Immature natural killer cell (primary cell): ENCODE data around the gene CPSF7. TPM values are rescaled to one million over a fixed set of nuclear protein-coding genes. Genes with fewer than 3 reads are reported as not detected.
A peak's percentile ranks its signal among the peaks of the same experiment; 100 is the strongest.
"Not testable (repeated sequence)": the region's sequence is repeated elsewhere in the genome, so short reads cannot be mapped to it uniquely, and the experiment has no call there.

Source experiments
- DNase-seq, 3 donors: peaks; one replicate each; pipeline ENCODE4 v3.0.0; 2022; ENCODE audit warnings: mixed read lengths in 1 of 3
- H3K27ac Mint-ChIP-seq, 6 donors: one replicate each; pipeline ENCODE4 v1.8.0; 2020; ENCODE audit warnings: mixed read lengths in 6 of 6, mild to moderate bottlenecking in 5 of 6, inconsistent platforms in 4 of 6, moderate library complexity in 3 of 6
- H3K27me3 Mint-ChIP-seq, 3 donors: one replicate each; pipeline ENCODE4 v1.8.0; 2020 to 2021; ENCODE audit warnings: low read depth in 3 of 3, mild to moderate bottlenecking in 3 of 3, mixed read lengths in 3 of 3, moderate library complexity in 3 of 3, inconsistent platforms in 1 of 3
- H3K36me3 Mint-ChIP-seq, 3 donors: one replicate each; pipeline ENCODE4 v1.8.0; 2020; ENCODE audit warnings: mixed read lengths in 3 of 3, inconsistent platforms in 2 of 3, mild to moderate bottlenecking in 2 of 3
- H3K4me1 Mint-ChIP-seq, 2 donors: one replicate each; pipeline ENCODE4 v1.8.0; 2020; ENCODE audit warnings: inconsistent platforms in 2 of 2, mild to moderate bottlenecking in 2 of 2, mixed read lengths in 2 of 2, moderate library complexity in 1 of 2
- H3K4me3 Mint-ChIP-seq, 5 donors: one replicate each; pipeline ENCODE4 v1.8.0; 2020; ENCODE audit warnings: mild to moderate bottlenecking in 5 of 5, mixed read lengths in 5 of 5, inconsistent platforms in 3 of 5, moderate library complexity in 3 of 5
- H3K9me3 Mint-ChIP-seq, 6 donors: one replicate each; pipeline ENCODE4 v1.8.0; 2020; ENCODE audit warnings: mild to moderate bottlenecking in 6 of 6, mixed read lengths in 6 of 6, inconsistent platforms in 4 of 6, moderate library complexity in 3 of 6
- polyA plus RNA-seq, 3 donors: library from polyadenylated mRNA; unstranded; fragments of 300-500 nt; fragmentation: Illumina TruSeq; gene quantifications; one replicate each; pipeline ENCODE4 v1.2.3, GENCODE V29; 2021

CPSF7 gene
- polyA plus RNA-seq, 3 donors from 2014 or later, result 11.9 to 34.0 (median 14.8) TPM

- H3K36me3 Mint-ChIP-seq, result peaks cover 9 to 19% (median 11%) of the 10 kb centered on the region in 3 donors
- no peak overlapping the region for H3K4me3 Mint-ChIP-seq
- peak overlapping the region in 2 of 6 donors; percentile 32 to 48 for H3K27ac Mint-ChIP-seq
- no peaks in the 10 kb centered on the region for H3K9me3 Mint-ChIP-seq
- H3K4me1 Mint-ChIP-seq, result peaks cover 8 to 17% of the 10 kb centered on the region in 2 donors
- no peak for DNase-seq
- H3K27me3 Mint-ChIP-seq, result peaks cover 0 to 2% (median 0%) of the 10 kb centered on the region in 3 donors
Observed at GRCh38 chr11:61454520-61454919, 24.7 kb upstream of the CPSF7 start.

- H3K27ac Mint-ChIP-seq, result peak overlapping the region in 1 of 6 donors; percentile 24
Observed at GRCh38 chr11:61453695-61454094, 23.9 kb upstream of the CPSF7 start.

GRCh38 chr11:61452825-61453224, 23.1 kb upstream of the CPSF7 start:
- Mint-ChIP-seq H3K27ac (no peak overlapping the region), H3K4me1 (peaks cover 8 to 17% of the 10 kb centered on the region in 2 donors)

More at GRCh38 chr11:61453695-61454094, 23.9 kb upstream of the CPSF7 start:
- no peak for DNase-seq
- no peaks in the 10 kb centered on the region for H3K9me3 Mint-ChIP-seq
- H3K27me3 Mint-ChIP-seq, result peaks cover 0 to 2% (median 0%) of the 10 kb centered on the region in 3 donors
- H3K4me1 Mint-ChIP-seq, result peaks cover 8 to 17% of the 10 kb centered on the region in 2 donors
- H3K36me3 Mint-ChIP-seq, result peaks cover 13 to 19% (median 15%) of the 10 kb centered on the region in 3 donors
- H3K4me3 Mint-ChIP-seq, result no peak overlapping the region

DNA sequence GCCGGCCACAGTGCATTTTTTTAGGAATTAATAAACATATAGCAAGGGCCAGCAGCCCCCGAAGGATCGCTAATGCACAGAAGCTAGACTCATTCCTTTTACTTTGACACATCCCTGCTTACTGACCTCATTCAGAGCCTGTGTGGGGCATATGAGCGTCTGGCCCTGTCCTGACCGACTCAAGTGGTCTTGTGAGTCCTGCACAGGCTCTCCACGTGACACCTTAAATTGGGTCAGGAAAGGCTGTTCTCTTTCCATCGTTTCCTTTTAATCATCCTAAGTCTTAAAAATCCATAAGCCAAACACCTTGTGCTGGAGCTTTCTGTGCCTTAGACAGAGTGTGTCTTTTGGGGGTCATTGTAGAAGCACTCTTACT, 18.8 kb upstream of the CPSF7 start:
- Mint-ChIP-seq H3K27ac (peak overlapping the region in 1 of 6 donors; percentile 77), H3K4me1 (peaks cover 5 to 13% of the 10 kb centered on the region in 2 donors), H3K36me3 (peaks cover 14 to 27% (median 19%) of the 10 kb centered on the region in 3 donors), H3K27me3 (no peaks in the 10 kb centered on the region), H3K9me3 (no peaks in the 10 kb centered on the region), H3K4me3 (no peak overlapping the region)
- DNase-seq, result no peak

More at GRCh38 chr11:61452825-61453224, 23.1 kb upstream of the CPSF7 start:
- Mint-ChIP-seq H3K9me3 (no peaks in the 10 kb centered on the region), H3K4me3 (no peak overlapping the region), H3K27me3 (peaks cover 0 to 2% (median 0%) of the 10 kb centered on the region in 3 donors), H3K36me3 (peaks cover 16 to 22% (median 19%) of the 10 kb centered on the region in 3 donors)
- no peak for DNase-seq

- no peaks in the 10 kb centered on the region for H3K27me3 Mint-ChIP-seq
- H3K27ac Mint-ChIP-seq, result peak overlapping the region in 1 of 6 donors; percentile 73
- H3K36me3 Mint-ChIP-seq, result peaks cover 17 to 33% (median 21%) of the 10 kb centered on the region in 3 donors
- no peak overlapping the region for H3K4me3 Mint-ChIP-seq
- H3K4me1 Mint-ChIP-seq, result peaks cover 9 to 19% of the 10 kb centered on the region in 2 donors
- no peak for DNase-seq
- H3K9me3 Mint-ChIP-seq, result no peaks in the 10 kb centered on the region
Observed at GRCh38 chr11:61447601-61448551, 18.1 kb upstream of the CPSF7 start.

DNA sequence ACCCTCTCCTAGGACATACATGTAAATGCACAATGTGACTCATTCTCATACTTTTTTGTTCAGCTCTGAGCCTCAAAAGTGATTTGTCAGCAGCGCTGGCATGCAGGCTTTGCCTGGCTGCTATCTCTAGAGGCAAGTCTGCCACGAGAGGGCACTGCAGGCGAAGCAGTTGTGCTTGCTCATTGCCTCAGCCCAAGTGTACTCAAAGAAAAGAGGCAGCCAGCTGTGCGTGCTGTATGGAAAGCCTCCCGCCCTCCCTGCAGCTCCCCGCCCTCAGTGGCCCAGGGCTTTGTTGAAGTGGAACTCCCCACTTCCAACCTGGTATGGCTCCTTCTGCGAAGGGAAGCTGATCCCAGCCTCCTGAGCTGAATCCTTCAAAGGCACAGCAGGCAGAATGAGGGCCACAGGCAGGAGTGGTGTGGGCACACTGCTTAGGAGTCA, 16.5 kb upstream of the CPSF7 start:
- peak in 1 of 3 donors; percentile 14 for DNase-seq
- no peaks in the 10 kb centered on the region for H3K27me3 Mint-ChIP-seq
- peaks cover 17 to 33% (median 21%) of the 10 kb centered on the region in 3 donors for H3K36me3 Mint-ChIP-seq
- peaks cover 8 to 28% of the 10 kb centered on the region in 2 donors for H3K4me1 Mint-ChIP-seq
- peak overlapping the region in 1 of 6 donors; percentile 61 for H3K27ac Mint-ChIP-seq
- H3K9me3 Mint-ChIP-seq, result no peaks in the 10 kb centered on the region
- H3K4me3 Mint-ChIP-seq, result no peak overlapping the region

DNA sequence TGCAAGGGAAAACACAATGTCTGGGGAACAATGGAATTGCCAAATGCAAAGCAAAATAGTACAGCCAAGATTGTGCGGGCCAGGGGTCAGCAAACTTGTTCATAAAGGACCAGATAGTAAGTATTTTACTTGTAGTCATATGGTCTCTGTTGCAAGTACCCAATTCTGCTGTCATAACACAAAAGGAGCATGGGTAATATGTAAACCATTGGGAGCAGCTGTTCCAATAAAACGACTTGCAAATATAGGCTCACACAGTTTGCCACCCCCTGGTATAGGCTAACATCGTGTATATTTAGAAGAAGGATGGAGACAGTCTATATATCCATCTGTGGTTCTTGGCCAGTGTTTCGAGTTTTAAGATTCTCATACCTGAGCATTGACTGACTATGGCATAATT, 15.7 kb upstream of the CPSF7 start:
- Mint-ChIP-seq H3K27me3 (no peaks in the 10 kb centered on the region), H3K27ac (no peak overlapping the region), H3K4me3 (no peak overlapping the region), H3K4me1 (peaks cover 8 to 28% of the 10 kb centered on the region in 2 donors), H3K36me3 (peaks cover 17 to 33% (median 21%) of the 10 kb centered on the region in 3 donors), H3K9me3 (no peaks in the 10 kb centered on the region)
- DNase-seq, result no peak

- no peak overlapping the region for H3K4me3 Mint-ChIP-seq
- H3K36me3 Mint-ChIP-seq, result peaks cover 15 to 39% (median 29%) of the 10 kb centered on the region in 3 donors
- peaks cover 8 to 38% of the 10 kb centered on the region in 2 donors for H3K4me1 Mint-ChIP-seq
- no peaks in the 10 kb centered on the region for H3K27me3 Mint-ChIP-seq
- peak overlapping the region in 1 of 6 donors; percentile 49 for H3K27ac Mint-ChIP-seq
- DNase-seq, result no peak
- no peaks in the 10 kb centered on the region for H3K9me3 Mint-ChIP-seq
Observed at GRCh38 chr11:61442616-61443015, 12.8 kb upstream of the CPSF7 start.

DNA sequence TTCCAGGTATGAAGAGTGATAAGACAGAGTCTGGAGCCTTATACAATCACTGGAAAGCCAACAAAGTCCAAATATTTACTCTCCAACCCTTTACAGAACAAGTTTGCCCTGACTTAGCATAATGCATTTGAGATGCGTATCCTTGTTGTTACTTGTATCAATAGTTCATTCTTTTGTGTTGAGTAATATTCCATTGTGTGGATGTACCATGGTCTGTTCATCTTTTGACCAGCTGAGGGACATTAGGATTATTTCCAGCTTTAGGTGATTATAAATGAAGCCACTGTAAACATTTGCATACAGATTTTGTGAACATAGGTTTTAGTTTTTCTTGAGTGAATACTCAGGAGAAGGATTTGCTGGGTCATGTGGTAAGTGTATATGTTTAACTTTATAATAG, 9.8 kb upstream of the CPSF7 start:
- H3K9me3 Mint-ChIP-seq, result no peaks in the 10 kb centered on the region
- peaks cover 0 to 2% (median 0%) of the 10 kb centered on the region in 3 donors for H3K27me3 Mint-ChIP-seq
- H3K27ac Mint-ChIP-seq, result no peak overlapping the region
- peaks cover 25 to 54% of the 10 kb centered on the region in 2 donors for H3K4me1 Mint-ChIP-seq
- H3K4me3 Mint-ChIP-seq, result no peak overlapping the region
- no peak for DNase-seq
- H3K36me3 Mint-ChIP-seq, result peaks cover 18 to 35% (median 30%) of the 10 kb centered on the region in 3 donors

GRCh38 chr11:61437496-61437895, 7.7 kb upstream of the CPSF7 start:
- H3K4me3 Mint-ChIP-seq, result no peak overlapping the region
- peaks cover 14 to 29% (median 26%) of the 10 kb centered on the region in 3 donors for H3K36me3 Mint-ChIP-seq
- peaks cover 0 to 2% (median under 1%) of the 10 kb centered on the region in 3 donors for H3K27me3 Mint-ChIP-seq
- peaks cover 31 to 60% of the 10 kb centered on the region in 2 donors for H3K4me1 Mint-ChIP-seq
- no peaks in the 10 kb centered on the region for H3K9me3 Mint-ChIP-seq
- no peak overlapping the region for H3K27ac Mint-ChIP-seq
- DNase-seq, result no peak

DNA sequence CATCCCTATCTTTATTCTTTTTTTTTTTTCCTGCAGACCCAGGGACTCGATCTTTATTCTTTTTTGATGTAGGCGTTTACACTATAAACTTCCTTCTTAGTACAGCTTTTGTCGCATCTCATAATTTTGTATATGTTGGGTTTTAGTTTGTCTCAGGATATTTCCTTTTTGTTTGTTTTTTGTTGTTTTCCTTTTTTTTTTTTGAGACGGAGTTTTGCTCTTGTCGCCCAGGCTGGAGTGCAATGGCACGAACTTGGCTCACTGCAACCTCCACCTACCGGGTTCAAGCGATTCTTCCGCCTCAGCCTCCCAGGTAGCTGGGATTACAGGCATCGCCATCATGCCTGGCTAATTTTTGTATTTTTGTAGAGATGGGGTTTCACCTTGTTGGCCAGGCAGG, 1.1 kb upstream of the CPSF7 start:
- Mint-ChIP-seq H3K4me1 (peaks cover 60 to 76% of the 10 kb centered on the region in 2 donors), H3K36me3 (peaks cover 8 to 18% (median 13%) of the 10 kb centered on the region in 3 donors), H3K27ac (peak overlapping the region; percentile 98 to 100 (median 99)), H3K27me3 (peaks cover 8 to 16% (median 15%) of the 10 kb centered on the region in 3 donors), H3K4me3 (peak overlapping the region; percentile 92 to 100 (median 97))
- DNase-seq, H3K9me3 Mint-ChIP-seq: not testable (repeated sequence)

DNA sequence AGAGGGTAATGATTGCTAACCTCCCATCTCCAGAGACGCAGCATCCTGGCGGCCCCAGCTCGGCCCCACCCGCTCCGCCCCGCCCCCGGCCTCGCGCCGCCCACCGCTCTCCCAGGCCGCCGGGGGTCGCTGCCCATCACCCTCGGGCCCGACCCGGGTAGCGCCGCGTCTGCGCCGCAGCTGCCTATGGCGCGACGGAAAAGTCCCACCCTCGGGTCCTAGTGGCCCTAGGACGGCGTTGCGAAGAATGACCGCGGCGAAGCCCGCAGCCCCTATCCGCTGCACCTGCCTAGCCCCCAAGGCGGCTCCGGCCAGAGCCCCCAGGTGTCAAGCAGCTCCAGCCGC, 457 bp downstream of the CPSF7 start:
- Mint-ChIP-seq H3K36me3 (peaks cover 10 to 23% (median 19%) of the 10 kb centered on the region in 3 donors), H3K4me1 (peaks cover 58 to 75% of the 10 kb centered on the region in 2 donors), H3K27me3 (peaks cover 8 to 16% (median 15%) of the 10 kb centered on the region in 3 donors), H3K4me3 (peak overlapping the region; percentile 92 to 100 (median 97)), H3K27ac (peak overlapping the region; percentile 98 to 100 (median 99)), H3K9me3 (no peaks in the 10 kb centered on the region)
- peak; percentile 83 to 84 (median 83) for DNase-seq

DNA sequence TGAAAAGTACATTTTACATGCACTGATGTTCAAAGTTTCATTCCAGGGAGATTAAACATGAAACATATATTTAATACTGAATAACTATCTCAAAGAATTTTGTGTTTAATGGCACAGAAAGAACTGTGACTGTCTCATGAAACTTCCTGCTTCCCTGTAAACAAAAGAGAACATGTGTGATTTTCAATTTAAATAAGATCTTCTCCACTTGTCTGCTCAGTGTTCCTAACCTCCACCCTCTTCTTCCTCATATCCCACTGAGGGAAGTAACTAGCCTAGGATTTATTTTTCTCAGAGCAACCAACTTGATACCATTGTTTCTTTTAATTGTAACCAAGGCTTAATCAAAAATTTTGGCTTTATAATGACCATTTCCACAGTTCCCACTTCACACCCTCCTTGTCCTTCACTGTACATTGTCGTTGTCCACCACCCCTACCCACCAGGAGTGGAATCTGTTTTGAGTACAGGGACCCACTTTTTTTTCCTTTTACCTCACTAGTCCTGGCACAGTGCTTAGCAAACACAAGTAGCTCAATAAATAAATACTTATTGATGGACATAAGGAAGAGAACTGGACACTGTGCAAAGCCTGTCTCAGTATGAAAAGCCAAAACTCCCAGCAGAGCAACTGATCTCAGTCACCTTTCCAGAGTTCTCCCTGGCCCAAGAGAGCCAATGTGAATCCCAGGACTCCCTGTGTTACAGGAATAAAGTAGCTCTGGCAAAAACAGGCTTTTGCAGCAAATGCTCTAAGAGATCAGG, 4.2 kb downstream of the CPSF7 start:
- Mint-ChIP-seq H3K27me3 (peaks cover 6 to 13% (median 11%) of the 10 kb centered on the region in 3 donors), H3K4me1 (peaks cover 52 to 73% of the 10 kb centered on the region in 2 donors), H3K4me3 (peak overlapping the region in 1 of 5 donors; percentile 29), H3K36me3 (peaks cover 19 to 34% (median 32%) of the 10 kb centered on the region in 3 donors), H3K27ac (peak overlapping the region in 5 of 6 donors; percentile 33 to 79 (median 48)), H3K9me3 (no peaks in the 10 kb centered on the region)
- no peak for DNase-seq
